ENCODE data around the gene ELP2. TPM values are rescaled to one million over a fixed set of nuclear protein-coding genes. Genes with fewer than 3 reads are reported as not detected.
"Not testable (repeated sequence)": the region's sequence is repeated elsewhere in the genome, so short reads cannot be mapped to it uniquely, and the experiment has no call there.

ELP2 gene
- total and polyA plus RNA-seq, 2 donors (not counting 3 experiments of a cell fraction or from before 2014, with no cell fraction given): 37.8 to 90.5 TPM

DNA sequence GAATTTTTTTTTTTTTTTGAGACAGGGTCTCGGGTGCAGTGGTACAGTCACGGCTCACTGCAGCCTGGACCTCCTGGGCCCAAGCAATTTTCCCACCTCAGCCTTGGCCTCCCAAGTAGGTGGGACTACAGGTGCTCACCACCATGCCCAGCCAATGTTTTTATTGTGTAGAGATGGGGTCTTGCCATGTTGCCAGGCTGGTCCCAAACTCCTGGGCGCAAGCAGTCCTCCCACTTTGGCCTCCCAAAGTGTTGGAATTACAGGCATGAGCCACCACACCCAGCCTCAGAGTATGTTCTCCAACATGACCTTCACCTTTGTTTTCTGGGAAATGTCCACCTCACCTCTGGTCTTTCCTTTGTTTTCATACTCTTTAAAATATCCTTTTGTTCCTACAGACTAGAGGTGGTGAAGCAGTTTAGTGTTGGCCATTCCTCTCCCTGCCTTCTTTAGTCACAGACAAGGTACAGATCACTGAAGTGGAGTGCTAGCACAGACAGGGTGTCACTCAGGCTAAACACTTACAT lies 38.1 kb downstream of the ELP2 start:
- ChIA-PET POLR2A (no interaction called here), CTCF (interaction anchor here (1.0 kb wide), 1 partner anchor 9 kb away, joined by 3 read pairs; no protein-coding TSS in a partner anchor)
- H3K9ac ChIP-seq (replicated peaks; ENCODE audit: extremely low read depth, insufficient read depth, low read length): no peak overlapping the region
- FAIRE-seq (peak; percentile 66), DNase-seq (ENCODE audit: low read depth, low spot score) (no peak)
- H3K9me3 ChIP-seq (replicated peaks; ENCODE audit: control insufficient read depth, insufficient read depth, low read length): no peaks in the 10 kb centered on the region
- H3K79me2 ChIP-seq (ENCODE audit: control insufficient read depth, insufficient read depth, low read length): no peaks in the 10 kb centered on the region
- H3K4me2 ChIP-seq (ENCODE audit: insufficient read depth, low read length): no peak overlapping the region
- H3K4me3 ChIP-seq (replicated peaks in 1 of 3; ENCODE audit: insufficient read depth in 1 of 3, low read depth in 1 of 3, low read length in 3 of 3): no peak overlapping the region
- dilution Hi-C loops (cut with MboI; ENCODE audit: extremely low pct_ligation_motif_present, low sequenced_read_pairs): no loop called here
- no peak overlapping the region for H2AFZ ChIP-seq (ENCODE audit: low read depth, low read length)
- TF ChIP-seq EZH2 (IDR thresholded peaks at IDR 0.05; ENCODE audit: borderline replicate concordance, low read depth, low read length, severe bottlenecking) (no peak), POLR2A (IDR thresholded peaks at IDR 0.05; ENCODE audit: low read depth, low read length) (no peak), POLR2AphosphoS5 (IDR thresholded peaks at IDR 0.05; ENCODE audit: insufficient read depth, low read depth, low read length) (no peak), MYC (IDR thresholded peaks at IDR 0.05; ENCODE audit: low read depth, low read length) (no peak), FOS (IDR thresholded peaks at IDR 0.05; ENCODE audit: borderline replicate concordance, insufficient read depth, low read length) (no peak), GATA2 (IDR thresholded peaks at IDR 0.05; ENCODE audit: insufficient read depth, insufficient read length, low read depth, low read length) (no peak), JUN (IDR thresholded peaks at IDR 0.05; ENCODE audit: borderline replicate concordance, insufficient read depth, insufficient read length, low read depth) (no peak), CTCF (IDR thresholded peaks at IDR 0.05; ENCODE audit: extremely low read depth in 1 of 2, insufficient read depth in 1 of 2, low read depth in 1 of 2, low read length in 2 of 2) (no peak)
- TF ChIP-seq, protein P1, sequence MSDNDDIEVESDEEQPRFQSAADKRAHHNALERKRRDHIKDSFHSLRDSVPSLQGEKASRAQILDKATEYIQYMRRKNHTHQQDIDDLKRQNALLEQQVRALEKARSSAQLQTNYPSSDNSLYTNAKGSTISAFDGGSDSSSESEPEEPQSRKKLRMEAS (IDR thresholded peaks at IDR 0.05; ENCODE audit: insufficient read depth, insufficient read length): no peak
- BruUV-seq (replicated peaks): no TSS peak
- peak overlapping the region; percentile 7 for H3K27ac ChIP-seq (ENCODE audit: insufficient read depth, low read depth, low read length)
- H3K4me1 ChIP-seq (ENCODE audit: control insufficient read depth, extremely low read depth, insufficient read depth, low read length): peaks cover 12% of the 10 kb centered on the region
- no peaks in the 10 kb centered on the region for H3K9me1 ChIP-seq (replicated peaks; ENCODE audit: control insufficient read depth, extremely low read depth, insufficient read depth, low read length)
- no peaks in the 10 kb centered on the region for H4K20me1 ChIP-seq (replicated peaks; ENCODE audit: control insufficient read depth, extremely low read depth, insufficient read depth, low read length)
- H3K36me3 ChIP-seq (ENCODE audit: control insufficient read depth in 2 of 2, extremely low read depth in 1 of 2, insufficient read depth in 2 of 2, low read length in 2 of 2): peaks cover 5 to 13% of the 10 kb centered on the region in 2 experiments
- intact Hi-C loops (cut with micrococcal nuclease): no loop called here
- H3K27me3 ChIP-seq (ENCODE audit: control insufficient read depth in 2 of 2, insufficient read depth in 2 of 2, low read length in 2 of 2): no peaks in the 10 kb centered on the region

GRCh38 chr18:36168296-36168695 lies 38.6 kb downstream of the ELP2 start:
- H3K4me2 ChIP-seq (ENCODE audit: insufficient read depth, low read length); H3K9ac ChIP-seq (replicated peaks; ENCODE audit: extremely low read depth, insufficient read depth, low read length); H3K9me3 ChIP-seq (replicated peaks; ENCODE audit: control insufficient read depth, insufficient read depth, low read length); CTCF ChIA-PET; H3K27me3 ChIP-seq (ENCODE audit: control insufficient read depth in 2 of 2, insufficient read depth in 2 of 2, low read length in 2 of 2); H2AFZ ChIP-seq (ENCODE audit: low read depth, low read length); H4K20me1 ChIP-seq (replicated peaks; ENCODE audit: control insufficient read depth, extremely low read depth, insufficient read depth, low read length); FAIRE-seq; H3K4me1 ChIP-seq (ENCODE audit: control insufficient read depth, extremely low read depth, insufficient read depth, low read length); POLR2A ChIA-PET; H3K4me3 ChIP-seq (replicated peaks in 1 of 3; ENCODE audit: insufficient read depth in 1 of 3, low read depth in 1 of 3, low read length in 3 of 3); intact Hi-C loops (cut with micrococcal nuclease); dilution Hi-C loops (cut with MboI; ENCODE audit: extremely low pct_ligation_motif_present, low sequenced_read_pairs); H3K9me1 ChIP-seq (replicated peaks; ENCODE audit: control insufficient read depth, extremely low read depth, insufficient read depth, low read length); H3K79me2 ChIP-seq (ENCODE audit: control insufficient read depth, insufficient read depth, low read length): not testable (repeated sequence)
- Histone ChIP-seq H3K36me3 (ENCODE audit: control insufficient read depth in 2 of 2, extremely low read depth in 1 of 2, insufficient read depth in 2 of 2, low read length in 2 of 2) (peaks cover 8 to 13% of the 10 kb centered on the region in 2 experiments), H3K27ac (ENCODE audit: insufficient read depth, low read depth, low read length) (peak overlapping the region; percentile 7)
- peak; percentile 42 for DNase-seq (ENCODE audit: low read depth, low spot score)
- BruUV-seq (replicated peaks): TSS peak; percentile 83
